Cardiac muscle cell (in vitro differentiated cells and primary cell): ENCODE measurements around the gene CTNNA3. TPM values are rescaled to one million over a fixed set of nuclear protein-coding genes. Genes with fewer than 3 reads are reported as not detected.
A peak's percentile ranks its signal among the peaks of the same experiment; 100 is the strongest.

Experiments used
- DNase-seq, 2 donors: peaks; one replicate each; pipeline versions ENCODE4 v3.0.0 to v3.0.0-alpha.2; 2010 to 2017; ENCODE audit warnings: low read depth in 1 of 2, low spot score in 1 of 2
- H3K27ac ChIP-seq: fragments of 200-600 bp; sonication (generic); 2 replicates; pipeline ENCODE4 v1.5.1; 2016
- H3K27me3 ChIP-seq: fragments of 200-600 bp; sonication (generic); 2 replicates; pipeline ENCODE4 v1.6.0; 2016; ENCODE audit warnings: control low read depth
- H3K36me3 ChIP-seq: fragments of 200-600 bp; sonication (generic); 2 replicates; pipeline ENCODE4 v1.5.1; 2016; ENCODE audit warnings: control low read depth
- H3K4me1 ChIP-seq: fragments of 200-600 bp; sonication (generic); 2 replicates; pipeline ENCODE4 v1.8.1; 2017; ENCODE audit warnings: low read depth, mild to moderate bottlenecking, mixed run types
- H3K4me3 ChIP-seq: fragments of 200-600 bp; sonication (generic); 2 replicates; pipeline ENCODE4 v1.5.1; 2016; ENCODE audit warnings: mild to moderate bottlenecking
- H3K9me3 ChIP-seq: fragments of 200-600 bp; sonication (generic); 2 replicates; pipeline ENCODE4 v1.5.1; 2017; ENCODE audit warnings: low read depth, mild to moderate bottlenecking, control low read depth
- CTCF ChIP-seq: IDR thresholded peaks from 2 replicates; pipeline ENCODE4 v1.5.1; 2012; ENCODE audit warnings: low read depth, mild to moderate bottlenecking, low read length
- polyA plus RNA-seq: library from polyadenylated mRNA; unstranded; fragments of >200 nt; fragmentation: Nextera tagmentation; extraction: Ambion mirVana; gene quantifications from 2 replicates; pipeline ENCODE4 v1.2.1, GENCODE V29; 2016
- total RNA-seq: library from RNA; depleted of rRNA; stranded (reverse); fragments of >200 nt; gene quantifications from 2 replicates; pipeline ENCODE4 v1.2.3, GENCODE V29; 2016

Gene CTNNA3
- total and polyA plus RNA-seq, 2 experiments from 2014 or later: 55.8 to 71.7 TPM

DNA sequence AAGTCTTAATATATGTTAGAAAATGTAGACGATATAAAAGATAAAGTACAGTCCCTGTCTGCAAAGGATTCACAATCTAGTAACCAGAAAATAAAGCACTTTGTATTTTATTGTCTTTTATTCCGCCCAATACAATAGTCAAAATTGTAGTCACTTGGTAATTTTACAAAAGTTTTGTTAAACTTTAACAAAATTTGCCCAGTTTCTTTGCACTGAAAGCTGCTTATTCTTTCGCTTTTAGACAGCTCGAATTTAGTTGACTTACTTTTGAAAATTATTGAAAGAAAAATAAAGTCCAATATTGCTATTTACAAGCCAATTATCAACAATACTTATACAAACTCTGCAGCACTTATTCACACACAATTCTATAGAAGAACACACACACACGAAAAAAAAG is 1305.1 kb downstream of the CTNNA3 start:
- no peaks in the 10 kb centered on the region for H3K27me3 ChIP-seq
- H3K4me1 ChIP-seq: no peaks in the 10 kb centered on the region
- no peaks in the 10 kb centered on the region for H3K9me3 ChIP-seq
- no peak for DNase-seq
- H3K4me3 ChIP-seq: no peak overlapping the region
- TF ChIP-seq CTCF: no peak
- H3K36me3 ChIP-seq: no peaks in the 10 kb centered on the region
- H3K27ac ChIP-seq: no peak overlapping the region

- peaks cover 9% of the 10 kb centered on the region for H3K4me1 ChIP-seq
- no peaks in the 10 kb centered on the region for H3K36me3 ChIP-seq
- H3K4me3 ChIP-seq: no peak overlapping the region
- DNase-seq: no peak
- TF ChIP-seq CTCF: no peak
- no peaks in the 10 kb centered on the region for H3K27me3 ChIP-seq
- no peak overlapping the region for H3K27ac ChIP-seq
- no peaks in the 10 kb centered on the region for H3K9me3 ChIP-seq
These were observed 1315.0 kb downstream of the CTNNA3 start for GRCh38 chr10:66381045-66381444.

DNA sequence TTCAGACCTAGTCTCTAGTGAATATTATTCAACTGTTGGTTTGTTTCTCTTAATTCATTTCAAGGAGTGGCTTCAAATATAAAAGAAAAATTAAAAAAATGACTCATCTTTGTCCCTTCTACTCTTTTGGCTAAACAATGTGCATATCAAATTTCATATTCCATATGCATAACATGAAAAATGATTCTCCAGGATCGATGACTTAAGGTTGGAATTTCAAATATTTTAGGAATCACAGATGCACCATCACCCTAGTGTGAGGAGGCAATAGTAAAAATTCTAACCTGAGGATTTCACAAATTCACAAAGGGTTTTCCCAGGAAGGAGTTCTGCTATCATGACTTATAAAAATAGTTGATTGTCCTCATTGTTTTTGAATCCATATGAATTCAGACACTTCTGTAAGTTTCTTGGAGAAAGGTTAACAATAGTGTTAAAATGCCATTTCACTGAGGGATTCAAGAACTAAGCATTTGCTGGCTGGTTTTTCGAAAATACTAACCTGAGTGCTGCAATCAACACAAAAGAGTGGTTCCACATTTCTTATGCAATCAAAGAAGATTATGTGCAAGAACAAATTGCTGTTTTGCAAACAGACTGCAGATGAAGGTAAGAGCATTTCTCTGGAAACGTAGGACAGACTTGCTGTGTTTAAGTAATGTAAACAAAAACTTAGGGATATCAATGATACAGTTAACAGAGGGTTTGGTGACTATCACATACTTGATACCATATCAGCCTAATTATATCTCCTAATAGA is 1317.7 kb downstream of the CTNNA3 start:
- DNase-seq: no peak
- no peak for TF ChIP-seq CTCF
- no peak overlapping the region for H3K27ac ChIP-seq
- no peaks in the 10 kb centered on the region for H3K27me3 ChIP-seq
- H3K36me3 ChIP-seq: no peaks in the 10 kb centered on the region
- no peak overlapping the region for H3K4me3 ChIP-seq
- peaks cover 9% of the 10 kb centered on the region for H3K4me1 ChIP-seq
- H3K9me3 ChIP-seq: no peaks in the 10 kb centered on the region

DNA sequence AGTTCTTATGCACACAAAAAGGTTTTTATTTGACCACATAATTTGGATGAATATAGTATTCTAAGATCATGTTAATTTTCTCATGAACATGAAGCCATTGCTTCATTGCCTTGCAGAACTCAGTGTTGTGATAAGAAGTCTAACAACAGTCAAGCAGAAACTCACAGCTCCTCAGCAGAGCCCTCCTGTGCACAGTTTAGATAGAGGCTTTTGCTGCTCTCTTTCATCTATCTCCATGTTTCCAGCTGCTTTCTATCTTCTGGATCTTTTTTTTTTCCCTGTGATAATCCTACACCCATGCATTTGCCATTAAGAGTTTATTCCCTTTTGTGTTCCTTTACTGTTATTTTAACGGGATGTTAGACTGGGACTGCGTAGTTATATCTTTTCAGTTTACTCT is 1327.8 kb downstream of the CTNNA3 start:
- peak in 1 of 2 donors; percentile 12 for DNase-seq
- no peaks in the 10 kb centered on the region for H3K27me3 ChIP-seq
- H3K9me3 ChIP-seq: no peaks in the 10 kb centered on the region
- no peak overlapping the region for H3K4me3 ChIP-seq
- H3K36me3 ChIP-seq: no peaks in the 10 kb centered on the region
- no peaks in the 10 kb centered on the region for H3K4me1 ChIP-seq
- H3K27ac ChIP-seq: no peak overlapping the region
- TF ChIP-seq CTCF: no peak

GRCh38 chr10:66366163-66366562 is 1329.8 kb downstream of the CTNNA3 start:
- H3K27me3 ChIP-seq: no peaks in the 10 kb centered on the region
- H3K4me3 ChIP-seq: no peak overlapping the region
- no peak overlapping the region for H3K27ac ChIP-seq
- no peaks in the 10 kb centered on the region for H3K36me3 ChIP-seq
- no peaks in the 10 kb centered on the region for H3K4me1 ChIP-seq
- no peaks in the 10 kb centered on the region for H3K9me3 ChIP-seq
- TF ChIP-seq CTCF: no peak
- DNase-seq: no peak
